ENCODE measurements around the gene MAD1L1.

Gene MAD1L1

DNA sequence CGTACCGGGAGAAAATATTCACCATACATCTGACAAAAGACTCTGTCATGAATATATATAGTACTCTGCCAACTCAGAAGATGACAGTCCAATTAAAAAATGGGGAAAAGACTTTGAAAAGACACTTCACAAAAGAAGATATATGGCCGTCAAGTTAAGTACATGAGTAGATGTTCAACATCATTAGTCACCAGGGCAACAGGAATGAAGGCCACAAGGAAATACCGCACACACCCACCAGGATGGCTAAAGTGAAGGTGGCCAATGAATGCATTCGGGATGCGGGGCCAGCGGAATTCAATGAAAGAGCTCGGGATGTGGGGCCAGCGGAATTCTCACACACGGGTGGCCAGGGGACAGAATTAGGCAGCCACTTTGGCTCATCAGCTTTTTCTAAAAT is 42.2 kb downstream of the MAD1L1 start:
- TF ChIP-seq ISL1 (CRISPR knock-in tag; IDR thresholded peaks at IDR 0.05), result 0 out of 2 replicates have a peak, but pooled peaks have one; percentile 8
- no peak for TF ChIP-seq PPARA (CRISPR knock-in tag; IDR thresholded peaks at IDR 0.05; ENCODE audit: borderline replicate concordance)
- peak; percentile 70 for ATAC-seq

DNA sequence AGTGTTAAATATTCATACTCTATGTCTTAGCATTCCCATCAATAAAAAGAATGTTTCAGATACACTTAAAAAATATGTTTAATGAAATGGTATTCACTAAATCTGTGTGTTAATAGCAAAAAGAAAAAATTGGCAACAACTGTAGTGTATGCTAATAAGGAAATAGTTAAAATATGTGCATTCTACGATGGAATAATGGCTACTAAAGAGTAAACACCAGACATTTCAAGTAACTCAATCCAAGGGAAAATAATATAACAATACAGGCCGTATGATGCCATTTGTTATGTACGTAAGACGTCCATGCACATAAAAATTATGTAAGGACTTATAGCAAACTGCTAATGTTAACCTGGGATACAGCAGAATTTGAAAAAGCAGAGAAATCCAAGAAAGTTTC is 46.6 kb downstream of the MAD1L1 start:
- TF ChIP-seq ZFP3 (CRISPR knock-in tag; IDR thresholded peaks at IDR 0.05), result no peak
- TF ChIP-seq GLIS3 (CRISPR knock-in tag; IDR thresholded peaks at IDR 0.05), result no peak
- no peak for TF ChIP-seq ESRRG (CRISPR knock-in tag; IDR thresholded peaks at IDR 0.05)
- TF ChIP-seq SNAI2 (CRISPR knock-in tag; IDR thresholded peaks at IDR 0.05), result no peak
- no peak for TF ChIP-seq RARB (CRISPR knock-in tag; IDR thresholded peaks at IDR 0.05)
- TF ChIP-seq ZFP30 (CRISPR knock-in tag; IDR thresholded peaks at IDR 0.05), result no peak
- no peak for TF ChIP-seq PPARA (CRISPR knock-in tag; IDR thresholded peaks at IDR 0.05; ENCODE audit: borderline replicate concordance)
- TF ChIP-seq CSDC2 (CRISPR knock-in tag; IDR thresholded peaks at IDR 0.05), result no peak
- TF ChIP-seq ZC3H10 (CRISPR knock-in tag; IDR thresholded peaks at IDR 0.05), result no peak
- no peak for TF ChIP-seq TOX (CRISPR knock-in tag; IDR thresholded peaks at IDR 0.05; ENCODE audit: borderline replicate concordance)
- TF ChIP-seq BACH2 (CRISPR knock-in tag; IDR thresholded peaks at IDR 0.05; ENCODE audit: borderline replicate concordance), result no peak
- TF ChIP-seq, protein P1, sequence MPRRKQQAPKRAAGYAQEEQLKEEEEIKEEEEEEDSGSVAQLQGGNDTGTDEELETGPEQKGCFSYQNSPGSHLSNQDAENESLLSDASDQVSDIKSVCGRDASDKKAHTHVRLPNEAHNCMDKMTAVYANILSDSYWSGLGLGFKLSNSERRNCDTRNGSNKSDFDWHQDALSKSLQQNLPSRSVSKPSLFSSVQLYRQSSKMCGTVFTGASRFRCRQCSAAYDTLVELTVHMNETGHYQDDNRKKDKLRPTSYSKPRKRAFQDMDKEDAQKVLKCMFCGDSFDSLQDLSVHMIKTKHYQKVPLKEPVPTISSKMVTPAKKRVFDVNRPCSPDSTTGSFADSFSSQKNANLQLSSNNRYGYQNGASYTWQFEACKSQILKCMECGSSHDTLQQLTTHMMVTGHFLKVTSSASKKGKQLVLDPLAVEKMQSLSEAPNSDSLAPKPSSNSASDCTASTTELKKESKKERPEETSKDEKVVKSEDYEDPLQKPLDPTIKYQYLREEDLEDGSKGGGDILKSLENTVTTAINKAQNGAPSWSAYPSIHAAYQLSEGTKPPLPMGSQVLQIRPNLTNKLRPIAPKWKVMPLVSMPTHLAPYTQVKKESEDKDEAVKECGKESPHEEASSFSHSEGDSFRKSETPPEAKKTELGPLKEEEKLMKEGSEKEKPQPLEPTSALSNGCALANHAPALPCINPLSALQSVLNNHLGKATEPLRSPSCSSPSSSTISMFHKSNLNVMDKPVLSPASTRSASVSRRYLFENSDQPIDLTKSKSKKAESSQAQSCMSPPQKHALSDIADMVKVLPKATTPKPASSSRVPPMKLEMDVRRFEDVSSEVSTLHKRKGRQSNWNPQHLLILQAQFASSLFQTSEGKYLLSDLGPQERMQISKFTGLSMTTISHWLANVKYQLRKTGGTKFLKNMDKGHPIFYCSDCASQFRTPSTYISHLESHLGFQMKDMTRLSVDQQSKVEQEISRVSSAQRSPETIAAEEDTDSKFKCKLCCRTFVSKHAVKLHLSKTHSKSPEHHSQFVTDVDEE (CRISPR knock-in tag; IDR thresholded peaks at IDR 0.05), result no peak
- no peak for TF ChIP-seq OSR1 (CRISPR knock-in tag; IDR thresholded peaks at IDR 0.05)
- TF ChIP-seq, protein P2, sequence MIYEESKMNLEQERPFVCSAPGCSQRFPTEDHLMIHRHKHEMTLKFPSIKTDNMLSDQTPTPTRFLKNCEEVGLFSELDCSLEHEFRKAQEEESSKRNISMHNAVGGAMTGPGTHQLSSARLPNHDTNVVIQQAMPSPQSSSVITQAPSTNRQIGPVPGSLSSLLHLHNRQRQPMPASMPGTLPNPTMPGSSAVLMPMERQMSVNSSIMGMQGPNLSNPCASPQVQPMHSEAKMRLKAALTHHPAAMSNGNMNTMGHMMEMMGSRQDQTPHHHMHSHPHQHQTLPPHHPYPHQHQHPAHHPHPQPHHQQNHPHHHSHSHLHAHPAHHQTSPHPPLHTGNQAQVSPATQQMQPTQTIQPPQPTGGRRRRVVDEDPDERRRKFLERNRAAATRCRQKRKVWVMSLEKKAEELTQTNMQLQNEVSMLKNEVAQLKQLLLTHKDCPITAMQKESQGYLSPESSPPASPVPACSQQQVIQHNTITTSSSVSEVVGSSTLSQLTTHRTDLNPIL (CRISPR knock-in tag; IDR thresholded peaks at IDR 0.05; ENCODE audit: low read depth), result no peak
- no peak for TF ChIP-seq ZNF8 (CRISPR knock-in tag; IDR thresholded peaks at IDR 0.05)
- TF ChIP-seq, protein P3, sequence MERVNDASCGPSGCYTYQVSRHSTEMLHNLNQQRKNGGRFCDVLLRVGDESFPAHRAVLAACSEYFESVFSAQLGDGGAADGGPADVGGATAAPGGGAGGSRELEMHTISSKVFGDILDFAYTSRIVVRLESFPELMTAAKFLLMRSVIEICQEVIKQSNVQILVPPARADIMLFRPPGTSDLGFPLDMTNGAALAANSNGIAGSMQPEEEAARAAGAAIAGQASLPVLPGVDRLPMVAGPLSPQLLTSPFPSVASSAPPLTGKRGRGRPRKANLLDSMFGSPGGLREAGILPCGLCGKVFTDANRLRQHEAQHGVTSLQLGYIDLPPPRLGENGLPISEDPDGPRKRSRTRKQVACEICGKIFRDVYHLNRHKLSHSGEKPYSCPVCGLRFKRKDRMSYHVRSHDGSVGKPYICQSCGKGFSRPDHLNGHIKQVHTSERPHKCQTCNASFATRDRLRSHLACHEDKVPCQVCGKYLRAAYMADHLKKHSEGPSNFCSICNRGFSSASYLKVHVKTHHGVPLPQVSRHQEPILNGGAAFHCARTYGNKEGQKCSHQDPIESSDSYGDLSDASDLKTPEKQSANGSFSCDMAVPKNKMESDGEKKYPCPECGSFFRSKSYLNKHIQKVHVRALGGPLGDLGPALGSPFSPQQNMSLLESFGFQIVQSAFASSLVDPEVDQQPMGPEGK (CRISPR knock-in tag; IDR thresholded peaks at IDR 0.05; ENCODE audit: borderline replicate concordance), result no peak
- no peak for TF ChIP-seq ZNF70 (CRISPR knock-in tag; IDR thresholded peaks at IDR 0.05)
- no peak for TF ChIP-seq ARNTL (CRISPR knock-in tag; IDR thresholded peaks at IDR 0.05; ENCODE audit: borderline replicate concordance, low read depth)
- no peak for ATAC-seq

DNA sequence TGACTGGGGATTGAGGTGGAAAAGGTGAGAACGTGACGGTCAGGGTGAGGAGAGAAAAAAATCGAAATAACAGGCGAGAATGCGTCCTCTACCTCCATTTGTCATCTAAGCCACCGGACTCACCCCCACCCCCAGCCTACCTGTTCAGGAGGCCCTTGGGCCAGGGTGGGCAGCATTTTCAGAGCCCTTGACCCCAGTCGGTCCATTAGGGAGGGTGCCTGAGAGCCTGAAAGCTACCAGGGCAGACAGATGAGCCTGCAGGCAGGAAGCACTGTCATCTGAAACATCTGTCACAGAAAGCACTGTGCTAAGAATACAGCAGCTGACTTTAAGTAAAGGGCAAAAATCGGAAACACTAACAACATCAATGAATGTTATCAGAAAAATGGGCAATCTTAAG is 47.0 kb downstream of the MAD1L1 start:
- TF ChIP-seq RARB (CRISPR knock-in tag; IDR thresholded peaks at IDR 0.05) (no peak), ZNF565 (CRISPR knock-in tag; conservative IDR thresholded peaks at IDR 0.05; ENCODE audit: low read depth) (no peak), SNAI2 (CRISPR knock-in tag; IDR thresholded peaks at IDR 0.05) (no peak), OSR1 (CRISPR knock-in tag; IDR thresholded peaks at IDR 0.05) (no peak), GLIS3 (CRISPR knock-in tag; IDR thresholded peaks at IDR 0.05) (no peak), ZFP3 (CRISPR knock-in tag; IDR thresholded peaks at IDR 0.05) (no peak), TOX (CRISPR knock-in tag; IDR thresholded peaks at IDR 0.05; ENCODE audit: borderline replicate concordance) (no peak), PPARA (CRISPR knock-in tag; IDR thresholded peaks at IDR 0.05; ENCODE audit: borderline replicate concordance) (no peak), CSDC2 (CRISPR knock-in tag; IDR thresholded peaks at IDR 0.05) (no peak), ZC3H10 (CRISPR knock-in tag; IDR thresholded peaks at IDR 0.05) (no peak), ARNTL (CRISPR knock-in tag; IDR thresholded peaks at IDR 0.05; ENCODE audit: borderline replicate concordance, low read depth) (no peak), ESRRG (CRISPR knock-in tag; IDR thresholded peaks at IDR 0.05) (no peak), ISL1 (CRISPR knock-in tag; IDR thresholded peaks at IDR 0.05) (no peak)
- TF ChIP-seq, protein P4, sequence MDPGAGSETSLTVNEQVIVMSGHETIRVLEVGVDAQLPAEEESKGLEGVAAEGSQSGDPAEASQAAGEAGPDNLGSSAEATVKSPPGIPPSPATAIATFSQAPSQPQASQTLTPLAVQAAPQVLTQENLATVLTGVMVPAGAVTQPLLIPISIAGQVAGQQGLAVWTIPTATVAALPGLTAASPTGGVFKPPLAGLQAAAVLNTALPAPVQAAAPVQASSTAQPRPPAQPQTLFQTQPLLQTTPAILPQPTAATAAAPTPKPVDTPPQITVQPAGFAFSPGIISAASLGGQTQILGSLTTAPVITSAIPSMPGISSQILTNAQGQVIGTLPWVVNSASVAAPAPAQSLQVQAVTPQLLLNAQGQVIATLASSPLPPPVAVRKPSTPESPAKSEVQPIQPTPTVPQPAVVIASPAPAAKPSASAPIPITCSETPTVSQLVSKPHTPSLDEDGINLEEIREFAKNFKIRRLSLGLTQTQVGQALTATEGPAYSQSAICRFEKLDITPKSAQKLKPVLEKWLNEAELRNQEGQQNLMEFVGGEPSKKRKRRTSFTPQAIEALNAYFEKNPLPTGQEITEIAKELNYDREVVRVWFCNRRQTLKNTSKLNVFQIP (CRISPR knock-in tag; IDR thresholded peaks at IDR 0.05; ENCODE audit: borderline replicate concordance, low read depth), result no peak
- TF ChIP-seq, protein P1 (CRISPR knock-in tag; IDR thresholded peaks at IDR 0.05), result no peak
- TF ChIP-seq, protein P5, sequence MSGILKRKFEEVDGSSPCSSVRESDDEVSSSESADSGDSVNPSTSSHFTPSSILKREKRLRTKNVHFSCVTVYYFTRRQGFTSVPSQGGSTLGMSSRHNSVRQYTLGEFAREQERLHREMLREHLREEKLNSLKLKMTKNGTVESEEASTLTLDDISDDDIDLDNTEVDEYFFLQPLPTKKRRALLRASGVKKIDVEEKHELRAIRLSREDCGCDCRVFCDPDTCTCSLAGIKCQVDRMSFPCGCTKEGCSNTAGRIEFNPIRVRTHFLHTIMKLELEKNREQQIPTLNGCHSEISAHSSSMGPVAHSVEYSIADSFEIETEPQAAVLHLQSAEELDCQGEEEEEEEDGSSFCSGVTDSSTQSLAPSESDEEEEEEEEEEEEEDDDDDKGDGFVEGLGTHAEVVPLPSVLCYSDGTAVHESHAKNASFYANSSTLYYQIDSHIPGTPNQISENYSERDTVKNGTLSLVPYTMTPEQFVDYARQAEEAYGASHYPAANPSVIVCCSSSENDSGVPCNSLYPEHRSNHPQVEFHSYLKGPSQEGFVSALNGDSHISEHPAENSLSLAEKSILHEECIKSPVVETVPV (CRISPR knock-in tag; IDR thresholded peaks at IDR 0.05), result no peak
- TF ChIP-seq, protein P2 (CRISPR knock-in tag; IDR thresholded peaks at IDR 0.05; ENCODE audit: low read depth), result no peak
- ATAC-seq, result no peak

Measured in SK-N-SH treated with all-trans-retinoic acid at 6 μM for 48 hours (cell line).